GM12892 (cell line): ENCODE results near the gene H2BK1. TPM values are rescaled to one million over a fixed set of nuclear protein-coding genes. Genes with fewer than 3 reads are reported as not detected.

Experiments
- DNase-seq: peaks from one replicate; pipeline ENCODE4 v3.0.0; 2011; ENCODE audit not compliant: insufficient read length
- FAIRE-seq: peaks from 2 replicates; lab custom pipeline; 2011; peaks lifted over from hg19 to GRCh38; lab: Jason Lieb, UNC
- POLR2A ChIP-seq: IDR thresholded peaks from 2 replicates; pipeline ENCODE4 v1.6.1; 2011; ENCODE audit warnings: low read depth, low read length, control low read depth
- POLR2AphosphoS5 ChIP-seq: IDR thresholded peaks from 2 replicates; pipeline ENCODE4 v1.6.1; 2011; ENCODE audit warnings: low read depth, low read length, control low read depth
- TAF1 ChIP-seq: IDR thresholded peaks from 2 replicates; pipeline ENCODE4 v1.6.1; 2011; ENCODE audit warnings: low read depth, mild to moderate bottlenecking, control low read depth, low read length, borderline replicate concordance
- polyA plus RNA-seq: library from polyadenylated mRNA; unstranded; fragments of >200 nt; gene quantifications from one replicate; pipeline ENCODE4 v1.2.1, GENCODE V29; 2012; ENCODE audit warnings: missing spikeins, inconsistent platforms; ENCODE audit not compliant: missing spikeins

Gene H2BK1
- not detected for polyA plus RNA-seq

DNA sequence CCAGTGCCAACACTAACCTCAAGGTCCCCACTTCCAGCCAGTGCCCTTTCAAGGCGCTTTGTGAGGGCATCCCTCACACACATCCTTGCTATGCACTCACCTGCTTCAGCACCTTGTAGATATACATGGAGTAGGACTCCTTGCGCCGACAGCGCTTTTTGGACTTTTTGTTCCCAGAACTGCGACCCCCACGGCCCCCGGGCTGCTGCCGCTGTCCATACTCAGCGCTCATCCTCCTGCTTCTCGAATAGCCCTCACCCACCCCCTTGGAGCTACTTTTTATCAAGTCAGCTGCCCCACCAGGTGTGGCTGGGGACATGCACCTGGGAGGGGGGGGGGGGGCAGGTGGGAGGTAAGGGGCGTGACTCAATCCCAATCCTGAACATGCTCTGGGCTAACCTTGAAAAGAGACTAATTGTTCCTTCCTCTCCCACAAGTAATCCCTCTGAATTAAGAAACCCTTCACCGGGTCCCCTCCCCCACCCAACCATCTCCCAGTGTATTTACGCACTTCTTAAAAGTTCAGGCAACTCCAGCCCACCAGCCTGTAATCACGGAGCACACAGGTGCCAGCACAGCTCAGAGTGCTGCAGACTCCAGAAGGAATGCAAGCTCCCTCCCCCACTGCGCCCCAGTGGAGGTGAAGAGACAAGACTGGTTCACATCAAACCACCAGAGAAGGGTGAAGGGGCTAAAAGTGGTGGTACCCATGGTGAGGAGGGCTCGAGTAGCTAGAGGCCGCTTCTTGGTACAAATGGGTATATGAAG, at the start of gene H2BK1:
Gene H2BK1, minus strand, starts transcription at position 402 of the 768 bp plus-strand sequence. Its CDS starts 170 bp downstream, at position 232.
- TF ChIP-seq TAF1: no peak
- no peak for TF ChIP-seq POLR2AphosphoS5
- TF ChIP-seq POLR2A: no peak
- DNase-seq: no peak
- FAIRE-seq: no peak

DNA sequence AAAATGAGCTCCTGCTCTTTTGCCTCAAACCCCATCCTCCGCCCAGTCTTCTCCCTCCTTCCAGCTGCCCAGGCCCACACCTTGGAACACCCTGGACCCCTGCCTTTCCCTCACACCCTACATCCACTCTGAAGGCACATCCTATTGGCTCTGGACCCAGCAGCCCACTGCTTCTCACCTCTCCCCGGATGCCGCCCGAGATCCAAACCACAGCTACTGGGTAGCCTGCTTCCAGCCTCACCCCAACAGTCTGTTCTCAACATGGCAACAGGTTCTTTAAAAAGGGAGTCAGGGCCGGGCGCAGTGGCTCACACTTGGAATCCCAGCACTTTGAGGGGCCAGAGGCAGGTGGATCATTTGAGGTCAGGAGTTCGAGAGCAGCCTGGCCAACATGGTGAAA, 47.7 kb upstream of the H2BK1 start:
- FAIRE-seq (no peak), DNase-seq (no peak)
- no peak for TF ChIP-seq POLR2A
- no peak for TF ChIP-seq TAF1
- TF ChIP-seq POLR2AphosphoS5: no peak

DNA sequence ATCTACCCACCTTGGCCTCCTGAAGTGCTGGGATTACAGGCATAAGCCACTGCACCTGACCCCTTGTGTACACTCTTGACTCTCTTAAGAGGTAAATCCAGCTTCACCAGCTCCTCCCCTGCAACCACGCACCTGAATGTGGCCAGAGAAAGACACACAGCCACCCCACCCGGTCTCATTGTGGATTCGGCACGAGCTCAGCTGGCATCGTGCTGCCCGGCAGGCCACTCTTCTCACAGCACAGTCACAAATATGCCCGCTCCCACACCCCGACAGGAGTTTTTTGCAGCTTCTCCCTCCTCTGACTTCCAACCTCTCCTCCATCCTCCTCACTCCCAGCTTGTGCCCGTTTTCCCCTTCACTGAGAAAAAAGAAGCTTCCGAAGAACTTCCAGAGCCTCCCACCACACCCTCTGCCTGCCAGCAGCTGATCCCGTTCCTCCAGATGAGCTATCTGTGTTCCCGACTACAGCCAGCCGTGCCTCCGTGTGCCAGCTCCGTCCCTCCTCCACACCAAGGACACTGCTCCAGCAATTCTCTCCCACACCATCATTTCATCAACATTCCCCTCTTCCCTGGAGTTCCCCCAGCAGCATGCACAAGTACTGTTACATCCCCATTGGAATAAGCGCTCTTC, 46.2 kb upstream of the H2BK1 start:
- FAIRE-seq (no peak), DNase-seq (no peak)
- no peak for TF ChIP-seq TAF1
- TF ChIP-seq POLR2AphosphoS5: no peak
- TF ChIP-seq POLR2A: no peak

DNA sequence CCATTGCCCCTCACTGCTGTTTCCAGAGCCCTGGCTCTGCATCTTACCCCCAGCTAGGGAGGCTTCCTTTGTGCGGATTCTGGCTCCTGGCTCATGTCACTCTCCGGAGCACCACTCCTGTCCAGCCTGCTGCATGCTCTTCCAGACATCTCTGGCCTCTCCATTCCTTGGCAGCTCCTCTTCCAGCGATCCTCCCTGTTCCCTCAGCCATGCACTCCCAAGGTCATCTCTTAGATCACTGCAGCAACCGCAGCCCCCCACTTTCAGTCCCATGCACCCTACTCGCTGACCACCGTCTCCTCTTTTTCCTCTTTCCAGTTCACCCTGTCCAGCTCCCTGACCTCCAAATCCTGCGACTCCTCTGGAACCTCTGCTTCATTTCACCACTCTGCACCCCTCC, 45.1 kb upstream of the H2BK1 start:
- TF ChIP-seq POLR2AphosphoS5 (no peak), TAF1 (no peak), POLR2A (no peak)
- no peak for DNase-seq
- no peak for FAIRE-seq

DNA sequence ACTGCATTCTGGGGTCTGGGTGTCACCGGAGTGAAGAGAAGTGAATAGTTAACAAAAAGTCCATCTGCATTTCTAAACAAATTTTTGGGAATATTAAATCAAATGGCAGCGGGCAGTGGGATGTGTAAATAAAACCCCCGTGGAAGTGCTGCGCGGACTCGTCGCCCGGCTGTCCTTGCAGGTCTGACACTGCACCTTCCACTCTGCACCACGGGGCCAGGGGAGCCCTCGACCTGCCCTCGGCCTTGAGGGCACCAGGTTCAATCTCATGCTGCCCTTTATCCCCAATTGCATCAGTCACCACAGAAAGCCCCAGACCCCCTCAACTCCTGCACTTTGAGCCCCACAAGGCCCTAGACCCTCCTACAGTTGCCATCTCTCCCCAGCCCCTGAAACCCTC, 44.6 kb upstream of the H2BK1 start:
- TF ChIP-seq POLR2AphosphoS5 (no peak), TAF1 (no peak), POLR2A (no peak)
- FAIRE-seq (no peak), DNase-seq (no peak)

DNA sequence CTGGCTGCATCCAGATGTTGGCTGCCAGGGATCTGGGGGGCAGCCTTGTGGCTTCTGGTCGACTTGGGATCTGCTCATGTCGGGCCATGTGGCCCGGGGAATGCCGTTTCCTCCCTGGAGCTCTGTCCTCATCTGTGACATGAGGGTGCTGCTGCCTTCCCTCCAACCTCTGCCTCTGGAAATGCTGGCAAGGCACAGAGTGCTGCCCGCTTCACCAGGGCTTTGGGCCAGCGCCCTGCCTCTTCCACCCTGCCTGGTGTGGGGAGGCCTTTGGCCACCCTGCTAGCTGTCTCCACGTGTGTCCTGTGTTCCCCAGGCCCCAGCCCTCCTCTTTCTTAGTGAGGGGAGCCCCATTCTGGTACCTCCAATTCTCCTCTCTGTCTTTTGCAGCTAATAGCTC, 44.0 kb upstream of the H2BK1 start:
- TF ChIP-seq POLR2AphosphoS5: no peak
- TF ChIP-seq POLR2A: no peak
- no peak for FAIRE-seq
- DNase-seq: no peak

DNA sequence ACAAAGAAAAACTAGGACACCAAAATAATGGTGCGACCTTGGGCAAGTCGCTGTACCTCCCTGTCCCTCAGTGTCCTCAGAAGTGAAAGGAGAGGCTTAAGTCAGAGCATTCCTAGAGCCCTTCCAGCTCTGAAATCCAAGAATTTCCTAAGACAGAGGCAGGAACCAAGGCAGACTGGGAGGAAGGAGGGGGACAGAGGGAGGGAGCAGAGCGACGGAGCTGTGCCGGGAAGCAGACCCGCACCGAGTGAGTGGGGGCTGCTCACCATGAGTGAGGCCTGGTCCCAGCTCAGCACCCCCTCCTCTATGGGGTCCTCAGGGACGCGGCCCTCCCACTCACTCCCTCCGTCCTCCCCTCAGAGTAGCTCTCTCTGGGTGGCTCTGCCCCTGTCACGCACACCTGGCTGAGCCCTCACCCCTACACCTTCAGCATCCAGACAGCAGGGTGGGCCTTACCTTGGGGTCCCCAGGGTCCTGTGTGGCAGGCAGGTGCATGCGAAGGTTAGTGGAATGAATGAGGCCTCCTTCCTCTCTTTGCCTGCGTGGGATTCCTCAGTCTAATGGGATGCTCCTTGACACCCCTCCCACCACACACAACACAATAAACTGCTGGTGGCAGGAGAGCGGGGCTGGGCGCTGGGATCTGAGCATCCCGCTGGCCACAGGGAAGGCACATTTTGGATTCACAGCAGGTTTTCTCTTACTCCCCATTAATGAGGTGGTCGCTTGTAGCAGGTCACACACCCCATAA, 42.8 kb upstream of the H2BK1 start:
- TF ChIP-seq POLR2AphosphoS5 (no peak), POLR2A (no peak), TAF1 (no peak)
- no peak for DNase-seq
- no peak for FAIRE-seq

DNA sequence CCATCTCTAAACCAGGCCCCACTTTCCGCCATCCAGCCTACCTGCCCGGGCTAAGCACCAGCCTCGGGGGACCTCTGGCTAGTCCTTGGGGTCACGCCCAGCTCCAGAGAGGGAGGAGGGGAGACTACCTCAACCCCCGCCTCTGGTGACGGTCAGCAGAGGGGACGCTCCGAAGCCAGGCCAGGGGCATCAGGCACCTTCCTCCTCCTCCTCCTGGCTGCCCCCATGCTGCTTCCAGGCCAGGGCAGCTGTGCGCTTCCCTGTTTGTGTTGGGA, 42.2 kb upstream of the H2BK1 start:
- no peak for FAIRE-seq
- TF ChIP-seq POLR2AphosphoS5 (no peak), TAF1 (no peak), POLR2A (no peak)
- DNase-seq: no peak

DNA sequence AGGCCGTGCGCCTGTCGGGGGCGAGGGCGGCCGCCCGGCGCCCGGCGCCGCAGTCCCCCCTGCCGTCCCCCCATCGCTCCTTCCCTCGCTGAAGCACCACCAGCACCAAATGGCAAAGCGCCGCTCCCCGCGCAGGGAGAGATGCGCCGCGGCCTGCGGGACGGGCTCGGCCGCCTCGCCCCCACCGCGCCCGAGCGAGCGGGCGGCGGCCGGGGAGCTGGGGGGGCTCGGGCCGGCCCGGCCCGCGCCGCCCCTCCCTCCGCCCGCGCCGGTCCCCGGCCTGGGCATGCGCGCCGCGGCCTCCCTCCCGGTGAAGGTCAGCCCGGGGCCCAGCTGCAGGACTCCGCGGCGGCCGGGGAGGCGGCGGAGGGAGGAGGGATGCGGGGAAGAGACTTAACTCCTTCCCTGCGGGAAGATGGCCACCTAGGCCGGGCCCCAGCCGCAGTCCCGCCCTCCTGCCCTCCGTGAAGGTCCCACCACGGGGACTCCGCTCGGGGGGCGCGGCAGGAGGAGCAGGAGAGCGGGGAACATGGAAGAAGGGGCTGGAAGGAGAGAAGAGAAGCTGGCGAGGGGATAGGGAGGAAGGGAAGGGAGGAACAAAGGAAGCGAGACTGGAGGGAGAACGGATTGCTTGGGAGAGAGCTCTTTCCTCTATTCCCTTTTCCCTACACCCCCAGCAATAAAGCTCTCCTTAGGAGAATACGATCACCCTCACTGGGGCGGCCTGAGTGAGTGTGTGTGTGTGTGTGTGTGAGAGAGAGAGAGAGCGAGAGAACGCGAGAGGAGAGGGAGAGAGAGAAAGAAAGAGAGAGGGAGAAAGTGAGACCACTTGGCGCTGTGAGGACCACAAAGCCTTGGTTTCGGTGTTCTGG, 41.6 kb upstream of the H2BK1 start:
- FAIRE-seq (no peak), DNase-seq (no peak)
- TF ChIP-seq TAF1: no peak
- no peak for TF ChIP-seq POLR2AphosphoS5
- no peak for TF ChIP-seq POLR2A

DNA sequence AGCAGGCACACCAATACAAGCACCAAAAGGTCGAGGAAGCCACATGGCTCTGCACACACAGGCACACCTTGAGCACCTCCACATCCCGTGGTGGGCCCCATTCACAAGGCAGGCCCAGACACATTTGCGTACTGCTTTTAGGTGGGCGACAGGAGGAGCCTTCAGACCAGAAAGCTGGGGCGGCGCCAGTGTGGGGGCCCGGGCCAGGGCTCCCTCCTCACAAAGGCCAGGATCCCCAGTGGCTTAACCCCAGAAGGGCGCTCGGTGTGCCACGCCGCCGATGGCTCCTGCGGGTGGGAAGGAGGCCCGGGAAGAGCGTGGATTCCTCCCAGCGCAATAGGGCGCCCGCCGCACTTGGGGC, 41.0 kb upstream of the H2BK1 start:
- DNase-seq: no peak
- FAIRE-seq: no peak
- TF ChIP-seq POLR2A (no peak), POLR2AphosphoS5 (no peak), TAF1 (no peak)
